Measurements from ENCODE around the gene TH. TPM values are rescaled to one million over a fixed set of nuclear protein-coding genes. Genes with fewer than 3 reads are reported as not detected.

TH gene
- total RNA-seq, 1 donor from 2014 or later = not detected

- H3K4me3 ChIP-seq = no peak overlapping the region
- intact Hi-C loops (cut with micrococcal nuclease) = loop anchor here (10.0 kb wide), 2 partner anchors 96 to 216 kb away; no protein-coding TSS in a partner anchor
- H3K27ac ChIP-seq (replicated peaks) = no peak overlapping the region
- H3K36me3 ChIP-seq = no peaks in the 10 kb centered on the region
- DNase-seq = no peak
- no peak for TF ChIP-seq CTCF (IDR thresholded peaks at IDR 0.05; ENCODE audit: borderline replicate concordance)
- no peaks in the 10 kb centered on the region for H3K4me1 ChIP-seq
- H3K9me3 ChIP-seq (replicated peaks) = no peaks in the 10 kb centered on the region
- peaks cover 21% of the 10 kb centered on the region for H3K27me3 ChIP-seq (ENCODE audit: low read depth)
Measured at GRCh38 chr11:2198621-2199365, 27.2 kb upstream of the TH start.

- no peak for DNase-seq
- H3K27ac ChIP-seq (replicated peaks) = no peak overlapping the region
- peaks cover 27% of the 10 kb centered on the region for H3K27me3 ChIP-seq (ENCODE audit: low read depth)
- intact Hi-C loops (cut with micrococcal nuclease) = loop anchor here (10.0 kb wide), 2 partner anchors 97 to 217 kb away; no protein-coding TSS in a partner anchor
- no peak overlapping the region for H3K4me3 ChIP-seq
- no peaks in the 10 kb centered on the region for H3K9me3 ChIP-seq (replicated peaks)
- no peaks in the 10 kb centered on the region for H3K36me3 ChIP-seq
- no peak for TF ChIP-seq CTCF (IDR thresholded peaks at IDR 0.05; ENCODE audit: borderline replicate concordance)
- H3K4me1 ChIP-seq = peaks cover 8% of the 10 kb centered on the region
Measured at GRCh38 chr11:2197771-2198520, 26.3 kb upstream of the TH start.

GRCh38 chr11:2196970-2197770, 25.6 kb upstream of the TH start:
- Histone ChIP-seq H3K4me1 (peaks cover 9% of the 10 kb centered on the region), H3K9me3 (replicated peaks) (no peaks in the 10 kb centered on the region), H3K27me3 (ENCODE audit: low read depth) (peaks cover 35% of the 10 kb centered on the region), H3K27ac (replicated peaks) (no peak overlapping the region), H3K36me3 (no peaks in the 10 kb centered on the region), H3K4me3 (no peak overlapping the region)
- peak; percentile 82 for TF ChIP-seq CTCF (IDR thresholded peaks at IDR 0.05; ENCODE audit: borderline replicate concordance)
- intact Hi-C loops (cut with micrococcal nuclease) = loop anchor here (10.0 kb wide), 2 partner anchors 98 to 218 kb away; no protein-coding TSS in a partner anchor
- peak; percentile 68 for DNase-seq

- Histone ChIP-seq H3K4me3 (no peak overlapping the region), H3K27me3 (ENCODE audit: low read depth) (peaks cover 49% of the 10 kb centered on the region), H3K9me3 (replicated peaks) (no peaks in the 10 kb centered on the region), H3K4me1 (peaks cover 9% of the 10 kb centered on the region), H3K36me3 (no peaks in the 10 kb centered on the region), H3K27ac (replicated peaks) (no peak overlapping the region)
- intact Hi-C loops (cut with micrococcal nuclease) = loop anchor here (10.0 kb wide), 2 partner anchors 99 to 219 kb away; no protein-coding TSS in a partner anchor
- DNase-seq = no peak
- TF ChIP-seq CTCF (IDR thresholded peaks at IDR 0.05; ENCODE audit: borderline replicate concordance) = no peak
Measured at GRCh38 chr11:2195756-2196088, 24.1 kb upstream of the TH start.
